GM21528 (cell line): ENCODE data around the gene CCDC91.
"Not testable (repeated sequence)": the region's sequence is repeated elsewhere in the genome, so short reads cannot be mapped to it uniquely, and the experiment has no call there.

Experiments
- ATAC-seq: cut with Tn5 transposase; IDR thresholded peaks from one replicate; pipeline ENCODE4 v1.9.1; 2021; ENCODE audit warnings: mild to moderate bottlenecking, moderate library complexity; ENCODE audit not compliant: unreplicated experiment, low FRiP score

Gene CCDC91

GRCh38 chr12:28440081-28440608, 249.9 kb downstream of the CCDC91 start:
- no peak for ATAC-seq

GRCh38 chr12:28442101-28442500, 251.8 kb downstream of the CCDC91 start:
- no peak for ATAC-seq

DNA sequence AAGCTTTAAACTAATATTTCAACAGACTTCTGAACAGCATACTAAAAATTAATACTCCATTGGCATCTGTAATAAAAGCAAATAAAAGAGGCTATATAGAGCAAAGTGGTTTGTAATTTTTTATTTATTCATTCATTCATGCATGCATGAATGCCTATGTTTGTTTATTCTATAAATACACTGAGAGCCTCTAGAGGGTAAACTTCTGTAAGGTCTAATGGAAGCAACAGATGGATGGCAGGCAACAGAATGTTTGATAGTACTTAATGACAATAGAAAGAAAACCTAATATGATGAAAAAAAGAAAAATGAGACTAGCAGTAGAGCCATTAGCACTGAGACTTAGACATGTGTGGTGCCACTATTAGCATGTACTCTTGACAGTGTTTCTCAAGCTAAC, 253.1 kb downstream of the CCDC91 start:
- no peak for ATAC-seq

DNA sequence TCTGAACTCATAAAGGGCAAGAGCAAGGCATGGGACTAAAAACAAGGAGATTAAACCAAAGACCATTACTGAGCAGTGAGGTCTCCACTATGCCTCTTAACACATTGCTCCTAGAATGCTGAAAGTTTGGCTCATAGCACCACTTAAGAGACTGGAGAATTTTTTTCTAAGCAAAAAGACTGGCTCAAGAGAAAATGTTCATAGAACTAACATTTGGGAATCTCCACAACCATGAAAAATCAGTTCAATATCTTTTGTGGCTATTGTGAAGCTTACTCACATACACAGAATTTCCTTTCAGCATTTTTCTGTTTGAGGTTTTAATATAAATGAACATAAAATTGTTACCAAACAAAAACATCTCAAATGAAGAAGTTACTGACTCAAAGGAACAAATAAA, 255.8 kb downstream of the CCDC91 start:
- no peak for ATAC-seq

DNA sequence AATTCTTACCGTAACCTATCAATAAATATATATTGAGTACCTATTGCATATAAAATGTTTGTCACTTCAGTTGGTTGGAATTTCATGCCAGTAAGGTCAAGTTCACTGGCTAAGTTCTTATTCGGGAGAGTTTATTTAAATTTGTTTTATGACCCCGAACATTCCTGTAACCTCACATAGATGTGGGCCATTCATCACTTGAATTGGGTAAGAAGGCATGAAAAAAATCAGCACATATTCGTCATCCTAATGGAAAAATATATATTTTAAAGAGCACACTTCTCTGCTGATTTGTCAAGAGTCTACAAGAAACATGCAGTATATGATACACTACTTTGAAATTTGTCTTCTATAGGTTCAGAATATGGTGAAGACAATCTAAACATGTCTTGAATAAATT, 263.4 kb downstream of the CCDC91 start:
- ATAC-seq: no peak

DNA sequence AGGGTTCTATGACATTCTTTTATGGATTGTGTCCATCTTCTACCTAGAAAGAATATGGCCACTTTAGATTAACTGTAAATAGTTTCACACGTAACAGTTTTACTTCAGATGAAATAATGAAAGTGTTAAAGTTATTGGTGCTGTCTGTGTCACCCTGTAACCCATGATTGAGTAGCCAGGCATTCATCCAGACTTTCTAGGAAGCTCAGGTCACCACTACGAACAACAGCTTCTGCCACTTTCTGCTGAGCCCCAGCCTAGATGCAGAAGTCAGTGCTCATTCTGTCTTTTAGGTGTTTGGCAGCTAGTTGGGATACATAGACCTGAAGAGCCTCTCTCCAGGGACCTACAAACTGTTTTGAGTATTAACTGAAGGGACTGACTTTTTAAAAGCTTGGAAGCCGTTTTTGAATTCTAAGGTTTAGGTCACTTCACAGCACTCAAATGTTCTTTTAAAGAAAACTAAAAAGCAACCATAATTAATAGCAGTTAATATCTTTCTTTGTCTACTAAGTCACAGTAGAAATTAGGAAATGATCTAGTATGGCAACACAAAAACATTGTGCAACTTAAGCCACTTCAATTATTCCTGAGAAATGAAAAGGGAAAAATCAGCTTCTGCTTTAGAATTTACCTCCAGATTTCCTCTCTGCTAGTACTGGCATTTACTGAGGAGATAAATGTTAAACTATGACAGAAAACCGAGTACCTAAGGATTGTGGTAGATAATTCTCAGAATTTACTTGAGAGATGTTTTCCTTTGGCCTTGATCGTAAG, 266.9 kb downstream of the CCDC91 start:
- ATAC-seq: no peak

DNA sequence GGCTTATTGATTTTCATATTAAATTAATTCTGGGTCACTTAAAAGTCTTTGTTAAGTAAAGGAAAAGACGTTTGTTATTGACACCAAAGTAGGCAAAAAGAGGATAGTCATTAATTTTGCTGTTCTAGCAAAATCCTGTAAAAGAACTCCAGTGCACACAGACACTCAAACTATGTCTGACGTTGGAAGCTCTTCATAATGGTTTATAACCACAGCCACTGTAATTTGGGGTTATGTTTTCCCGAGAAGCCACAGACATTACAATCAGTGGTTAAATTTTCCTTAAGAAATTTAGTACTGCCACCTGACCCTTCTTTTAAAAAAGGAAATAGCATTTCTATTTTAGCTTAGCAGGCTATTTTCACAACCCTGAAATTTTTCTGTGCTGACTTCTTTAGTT, 267.5 kb downstream of the CCDC91 start:
- no peak for ATAC-seq

DNA sequence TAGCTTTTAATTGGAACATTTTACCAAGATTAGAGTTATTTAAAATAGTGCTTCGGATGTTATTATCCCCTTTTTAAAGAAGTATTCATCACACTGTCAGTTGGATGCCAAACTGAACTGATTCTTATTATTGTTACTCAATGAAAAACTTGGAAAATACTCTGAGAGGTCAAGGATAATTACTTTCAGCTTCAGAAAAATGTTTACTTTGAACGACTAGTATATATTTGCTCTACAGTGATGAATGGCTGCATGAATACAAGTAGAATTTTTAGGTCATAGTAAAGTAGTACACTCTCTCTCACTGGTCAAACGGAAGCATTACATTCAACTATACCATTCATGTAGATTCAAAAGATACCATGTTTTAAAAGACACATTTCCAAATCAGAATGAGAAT, 269.2 kb downstream of the CCDC91 start:
- no peak for ATAC-seq

- ATAC-seq: peak; percentile 71
These were observed 270.3 kb downstream of the CCDC91 start for GRCh38 chr12:28460420-28461130.

DNA sequence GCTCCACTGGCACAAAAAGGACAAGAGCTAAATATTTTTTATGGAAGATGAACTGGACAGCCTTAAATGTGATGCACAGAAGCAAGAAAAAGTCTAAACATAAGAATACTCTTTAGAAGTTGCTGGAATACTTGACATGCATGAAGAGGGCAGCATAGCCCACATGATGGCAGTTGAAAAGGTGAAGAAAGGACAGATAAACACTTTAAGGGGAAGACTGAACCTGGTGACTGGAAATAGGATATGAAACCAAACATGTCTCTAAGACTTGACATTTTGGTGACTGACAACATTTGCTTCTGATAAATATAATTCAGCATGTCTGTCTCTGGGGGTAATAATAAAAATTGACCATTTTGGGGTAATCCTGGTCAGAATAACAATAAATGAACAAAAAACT, 273.1 kb downstream of the CCDC91 start:
- no peak for ATAC-seq

GRCh38 chr12:28471762-28472161, 281.5 kb downstream of the CCDC91 start:
- not testable (repeated sequence) for ATAC-seq

DNA sequence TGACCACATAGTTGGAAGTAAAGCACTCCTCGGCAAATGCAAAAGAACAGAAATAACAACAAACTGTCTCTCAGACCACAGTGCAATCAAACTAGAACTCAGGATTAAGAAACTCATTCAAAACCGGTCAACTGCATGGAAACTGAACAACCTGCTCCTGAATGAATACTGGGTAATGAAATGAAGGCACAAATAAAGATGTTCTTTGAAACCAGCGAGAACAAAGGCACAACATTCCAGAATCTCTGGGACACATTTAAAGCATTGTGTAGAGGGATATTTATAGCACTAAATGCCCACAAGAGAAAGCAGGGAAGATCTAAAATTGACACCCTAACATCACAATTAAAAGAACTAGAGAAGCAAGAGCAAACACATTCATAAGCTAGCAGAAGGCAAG, 285.9 kb downstream of the CCDC91 start:
- not testable (repeated sequence) for ATAC-seq

- ATAC-seq: not testable (repeated sequence)
These were observed 288.8 kb downstream of the CCDC91 start for GRCh38 chr12:28479097-28479496.

GRCh38 chr12:28479683-28480082, 289.4 kb downstream of the CCDC91 start:
- no peak for ATAC-seq

DNA sequence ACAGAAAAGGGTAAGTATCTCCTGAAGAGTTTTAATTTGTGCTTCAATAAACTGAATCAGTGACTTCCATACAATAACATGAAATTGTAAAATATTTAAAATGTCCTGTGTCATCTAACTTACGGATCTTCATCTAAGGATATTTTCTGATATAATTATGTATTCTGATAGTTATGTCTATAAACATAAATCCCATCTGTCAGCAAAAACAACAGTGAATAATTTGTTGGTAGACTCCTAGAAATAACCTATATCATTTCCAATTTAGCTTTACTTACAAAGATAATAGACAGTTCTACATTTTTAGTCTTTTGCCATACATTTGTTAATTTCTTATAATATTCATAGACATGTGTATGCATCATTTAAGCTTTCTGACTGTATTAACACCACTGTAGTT, 293.9 kb downstream of the CCDC91 start:
- no peak for ATAC-seq

DNA sequence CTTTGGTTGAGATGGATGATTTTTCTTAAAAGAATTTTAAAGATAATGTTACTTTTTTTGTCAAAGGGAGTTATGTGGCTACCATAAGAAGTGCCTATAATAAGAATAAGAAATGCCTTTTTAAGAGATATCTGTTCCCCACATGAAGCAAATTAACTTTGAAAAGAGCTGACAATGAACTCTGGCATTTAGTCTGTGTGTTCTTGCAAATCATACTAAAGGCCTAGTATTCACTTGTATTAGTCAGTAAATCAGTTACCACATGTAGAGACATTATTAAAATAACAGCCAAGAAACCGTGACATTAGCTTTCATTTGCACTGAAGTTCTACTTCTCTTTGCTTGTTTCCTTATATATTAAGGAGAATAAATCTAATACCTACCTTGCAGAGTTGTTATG, 296.3 kb downstream of the CCDC91 start:
- ATAC-seq: no peak

DNA sequence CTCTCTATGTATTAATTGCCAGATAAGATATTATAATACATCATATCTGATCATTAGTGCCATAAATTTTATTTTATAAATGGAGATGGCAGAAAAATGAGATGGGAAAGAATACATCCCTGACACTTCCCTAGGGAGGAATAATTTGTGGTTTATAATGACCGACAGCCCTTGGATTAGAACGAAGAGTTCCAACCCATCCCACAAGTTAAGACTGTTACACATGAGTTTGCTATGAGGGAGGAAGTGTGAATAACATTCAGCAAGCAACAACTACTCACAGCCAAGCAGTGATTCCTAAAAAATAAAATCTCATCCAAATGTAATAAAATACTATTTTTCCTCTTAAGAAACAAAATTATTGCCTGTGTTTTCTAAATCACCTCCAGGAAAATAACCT, 299.0 kb downstream of the CCDC91 start:
- no peak for ATAC-seq

- peak; percentile 96 for ATAC-seq
These were observed 307.7 kb downstream of the CCDC91 start for GRCh38 chr12:28497889-28498411.

- no peak for ATAC-seq
These were observed 308.6 kb downstream of the CCDC91 start for GRCh38 chr12:28498850-28499249.

GRCh38 chr12:28500373-28501024, 310.2 kb downstream of the CCDC91 start:
- ATAC-seq: no peak

- no peak for ATAC-seq
These were observed 316.0 kb downstream of the CCDC91 start for GRCh38 chr12:28506271-28506670.
